Brain microvascular endothelial cell (primary cell): ENCODE results near the gene RALGAPA1.
"Not testable (repeated sequence)": the region's sequence is repeated elsewhere in the genome, so short reads cannot be mapped to it uniquely, and the experiment has no call there.

Experiments
- DNase-seq: peaks from one replicate; pipeline ENCODE4 v3.0.0-alpha.2; 2020
- H3K27ac ChIP-seq: fragments of 250-450 bp; sonication (Bioruptor Pico); 2 replicates; pipeline ENCODE4 v1.5.1; 2020; ENCODE audit warnings: mild to moderate bottlenecking, moderate library complexity
- H3K27me3 ChIP-seq: fragments of 250-450 bp; sonication (Bioruptor Pico); replicated peaks from 2 replicates; pipeline ENCODE4 v1.5.1; 2020; ENCODE audit warnings: mild to moderate bottlenecking
- H3K36me3 ChIP-seq: fragments of 250-450 bp; sonication (Bioruptor Pico); replicated peaks from 2 replicates; pipeline ENCODE4 v1.5.1; 2020; ENCODE audit warnings: mild to moderate bottlenecking
- H3K4me3 ChIP-seq: 2 replicates; pipeline ENCODE4 v1.5.1; 2011; ENCODE audit warnings: low read depth, mild to moderate bottlenecking, control low read depth, low read length, moderate library complexity
- in situ Hi-C: cut with HindIII; loops from 2 replicates; pipeline ENCODE4 v1.10.0; 2017; ENCODE audit warnings: low sequenced_read_pairs, low pct_ligation_motif_present
- TF ChIP-seq, protein P1 (sequence below): IDR thresholded peaks from 2 replicates; pipeline ENCODE4 v1.5.1; 2011; ENCODE audit warnings: low read depth, mild to moderate bottlenecking, moderate library complexity, low read length, control low read depth, inconsistent platforms; ENCODE audit errors: missing control alignments

Gene RALGAPA1

DNA sequence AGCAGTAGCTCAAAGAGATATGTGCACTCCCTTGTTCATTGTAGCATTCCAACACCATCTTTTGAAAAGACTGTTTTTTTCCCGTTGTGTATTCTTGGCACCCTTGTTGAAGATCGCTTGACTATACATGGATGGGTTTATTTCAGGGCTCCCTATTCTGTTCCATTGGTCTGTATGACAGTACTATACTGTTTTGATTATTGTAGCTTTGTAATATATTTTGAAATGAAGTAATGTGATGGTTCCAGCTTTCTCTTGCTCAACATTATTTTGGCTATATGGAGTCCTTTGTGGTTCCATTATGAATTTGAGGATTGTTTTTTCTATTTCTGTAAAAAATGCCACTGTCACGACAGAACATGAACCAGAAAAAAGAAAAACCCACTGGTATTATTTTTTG lies 42.7 kb upstream of the RALGAPA1 start:
- H3K36me3 ChIP-seq, result no peaks in the 10 kb centered on the region
- H3K27me3 ChIP-seq, result no peaks in the 10 kb centered on the region
- no peak for DNase-seq
- H3K27ac ChIP-seq, result no peak overlapping the region
- TF ChIP-seq, protein P1, sequence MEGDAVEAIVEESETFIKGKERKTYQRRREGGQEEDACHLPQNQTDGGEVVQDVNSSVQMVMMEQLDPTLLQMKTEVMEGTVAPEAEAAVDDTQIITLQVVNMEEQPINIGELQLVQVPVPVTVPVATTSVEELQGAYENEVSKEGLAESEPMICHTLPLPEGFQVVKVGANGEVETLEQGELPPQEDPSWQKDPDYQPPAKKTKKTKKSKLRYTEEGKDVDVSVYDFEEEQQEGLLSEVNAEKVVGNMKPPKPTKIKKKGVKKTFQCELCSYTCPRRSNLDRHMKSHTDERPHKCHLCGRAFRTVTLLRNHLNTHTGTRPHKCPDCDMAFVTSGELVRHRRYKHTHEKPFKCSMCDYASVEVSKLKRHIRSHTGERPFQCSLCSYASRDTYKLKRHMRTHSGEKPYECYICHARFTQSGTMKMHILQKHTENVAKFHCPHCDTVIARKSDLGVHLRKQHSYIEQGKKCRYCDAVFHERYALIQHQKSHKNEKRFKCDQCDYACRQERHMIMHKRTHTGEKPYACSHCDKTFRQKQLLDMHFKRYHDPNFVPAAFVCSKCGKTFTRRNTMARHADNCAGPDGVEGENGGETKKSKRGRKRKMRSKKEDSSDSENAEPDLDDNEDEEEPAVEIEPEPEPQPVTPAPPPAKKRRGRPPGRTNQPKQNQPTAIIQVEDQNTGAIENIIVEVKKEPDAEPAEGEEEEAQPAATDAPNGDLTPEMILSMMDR, result no peak
- H3K4me3 ChIP-seq, result no peak overlapping the region
- in situ Hi-C loops, result no loop called here

DNA sequence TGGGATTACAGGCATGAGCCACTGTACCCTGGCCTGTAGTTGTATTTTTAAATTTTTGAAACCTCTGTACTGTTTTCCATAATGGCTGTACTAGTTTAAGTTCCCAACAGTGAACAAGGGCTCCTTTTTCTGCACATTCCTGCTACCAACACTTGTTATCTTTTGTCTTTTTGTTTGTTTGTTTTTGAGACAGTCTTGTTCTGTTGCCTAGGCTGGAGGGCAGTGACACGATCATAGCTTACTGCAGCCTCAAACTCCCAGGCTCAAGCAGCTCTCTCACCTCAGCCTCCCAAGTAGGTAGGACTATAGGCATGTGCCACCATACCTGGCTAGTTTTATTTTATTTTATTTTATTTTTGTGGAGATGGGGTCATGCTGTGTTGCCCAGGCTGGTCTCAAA lies 40.0 kb upstream of the RALGAPA1 start:
- Histone ChIP-seq H3K4me3 (no peak overlapping the region), H3K27ac (no peak overlapping the region), H3K36me3 (no peaks in the 10 kb centered on the region), H3K27me3 (no peaks in the 10 kb centered on the region)
- no peak for DNase-seq
- TF ChIP-seq, protein P1, result no peak
- in situ Hi-C loops, result no loop called here

DNA sequence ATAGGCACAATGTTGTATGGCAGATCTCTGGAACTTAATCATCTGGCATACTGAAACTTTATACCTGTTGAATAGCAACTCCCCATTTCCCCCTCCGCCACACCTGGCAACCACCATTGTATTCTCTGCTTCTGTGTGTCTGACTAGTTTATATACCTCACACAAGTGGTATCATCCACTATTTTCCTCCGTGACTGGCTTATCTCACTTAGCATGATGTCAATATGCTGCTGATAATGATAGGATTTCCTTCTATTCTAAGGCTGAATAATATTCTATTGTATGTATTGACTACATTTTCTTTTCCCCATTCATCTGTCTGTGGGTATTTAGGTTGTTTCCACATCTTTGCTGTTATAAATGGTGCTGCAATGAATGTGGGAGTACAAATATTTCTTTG lies 38.5 kb upstream of the RALGAPA1 start:
- in situ Hi-C loops, result no loop called here
- H3K27me3 ChIP-seq, result no peaks in the 10 kb centered on the region
- TF ChIP-seq, protein P1, result no peak
- DNase-seq, result no peak
- no peak overlapping the region for H3K4me3 ChIP-seq
- H3K36me3 ChIP-seq, result peaks cover 5% of the 10 kb centered on the region
- H3K27ac ChIP-seq, result no peak overlapping the region

DNA sequence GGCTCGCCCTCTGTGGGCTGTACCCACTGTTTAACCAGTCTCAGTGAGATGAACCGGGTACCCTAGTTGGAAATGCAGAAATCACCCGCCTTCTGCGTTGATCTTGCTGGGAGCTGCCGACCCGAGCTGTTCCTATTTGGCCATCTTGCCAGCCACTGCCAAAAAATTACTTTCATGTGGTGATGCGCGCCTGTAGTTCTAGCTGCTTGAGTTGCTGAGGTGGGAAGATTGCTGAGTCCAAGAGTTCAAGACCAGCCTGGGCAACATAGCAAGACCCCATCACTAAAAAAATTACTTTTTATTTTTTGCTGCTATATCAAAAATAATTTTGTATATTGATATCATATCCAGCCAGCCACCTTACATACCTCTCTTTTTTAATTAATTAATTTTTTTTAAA lies 35.4 kb upstream of the RALGAPA1 start:
- Histone ChIP-seq H3K27me3 (no peaks in the 10 kb centered on the region), H3K4me3 (no peak overlapping the region), H3K36me3 (peaks cover 5% of the 10 kb centered on the region), H3K27ac (no peak overlapping the region)
- TF ChIP-seq, protein P1, result no peak
- no peak for DNase-seq
- in situ Hi-C loops, result no loop called here

DNA sequence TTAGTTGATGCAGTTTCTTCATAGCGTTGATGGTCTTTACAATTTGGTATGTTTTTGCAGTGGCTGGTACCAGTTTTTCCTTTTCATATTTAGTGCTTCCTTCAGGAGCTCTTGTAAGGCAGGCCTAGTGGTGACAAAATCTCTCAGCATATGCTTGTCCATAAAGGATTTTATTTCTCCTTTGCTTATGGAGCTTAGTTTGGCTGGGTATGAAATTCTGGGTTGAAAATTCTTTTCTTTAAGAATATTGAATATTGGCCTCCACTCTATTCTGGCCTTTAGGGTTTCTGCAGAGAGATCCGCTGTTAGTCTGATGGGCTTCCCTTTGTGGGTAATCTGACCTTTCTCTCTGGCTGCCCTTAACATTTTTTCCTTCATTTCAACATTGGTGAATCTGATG lies 33.1 kb upstream of the RALGAPA1 start:
- in situ Hi-C loops, H3K27me3 ChIP-seq, H3K36me3 ChIP-seq, H3K27ac ChIP-seq, DNase-seq, H3K4me3 ChIP-seq: not testable (repeated sequence)

DNA sequence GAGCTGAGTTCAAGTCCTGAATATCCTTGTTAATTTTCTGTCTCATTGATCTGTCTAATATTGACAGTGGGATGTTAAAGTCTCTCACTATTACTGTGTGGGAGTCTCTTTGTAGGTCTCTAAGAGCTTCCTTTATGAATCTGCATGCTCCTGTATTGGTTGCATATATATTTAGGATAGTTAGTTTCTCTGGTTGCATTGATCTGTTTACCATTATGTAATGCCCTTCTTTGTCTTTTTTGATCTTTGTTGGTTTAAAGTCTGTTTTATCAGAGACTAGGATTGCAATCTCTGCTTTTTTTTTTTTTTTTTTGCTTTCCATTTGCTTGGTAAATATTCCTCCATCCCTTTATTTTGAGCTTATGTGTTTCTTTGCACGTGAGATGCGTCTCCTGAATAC lies 32.6 kb upstream of the RALGAPA1 start:
- in situ Hi-C loops, H3K27me3 ChIP-seq, H3K27ac ChIP-seq, H3K4me3 ChIP-seq, H3K36me3 ChIP-seq, DNase-seq: not testable (repeated sequence)

DNA sequence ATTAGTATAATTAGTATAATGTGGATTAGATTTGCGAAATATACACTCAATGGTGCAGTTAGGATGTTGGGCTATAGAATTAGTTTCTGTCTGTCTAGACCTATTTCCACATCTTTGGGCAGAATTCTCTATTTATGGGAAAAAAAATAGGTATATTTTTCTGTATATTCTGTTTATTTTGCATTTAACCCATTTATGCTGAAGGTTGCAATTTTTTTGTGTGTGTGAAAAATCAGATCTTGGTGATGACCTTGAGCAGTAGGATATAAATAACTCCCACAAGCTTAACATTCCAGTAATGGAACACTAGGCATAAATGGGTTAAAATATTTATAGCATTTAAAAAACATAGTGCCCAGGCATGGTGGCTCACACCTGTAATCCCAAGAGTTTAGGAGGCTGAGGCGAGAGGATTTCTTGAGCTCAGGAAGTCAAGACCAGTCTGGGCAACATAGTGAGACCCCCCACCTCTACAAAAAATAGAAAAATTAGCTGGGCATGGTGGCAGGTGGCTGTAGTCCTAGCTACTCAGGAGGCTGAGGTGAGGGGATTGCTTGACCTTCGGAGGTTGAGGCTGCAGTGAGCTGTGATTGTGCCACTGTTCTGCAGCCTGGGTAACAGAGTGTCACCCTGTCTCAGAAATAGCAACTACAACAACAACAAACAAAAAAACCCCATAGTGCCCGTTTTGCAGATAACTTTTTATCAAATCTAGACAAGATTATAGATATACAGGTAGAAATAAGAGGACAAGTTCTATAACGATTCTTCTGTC lies 26.3 kb upstream of the RALGAPA1 start:
- no peak for DNase-seq
- H3K36me3 ChIP-seq, result peaks cover 7% of the 10 kb centered on the region
- H3K4me3 ChIP-seq, result no peak overlapping the region
- TF ChIP-seq, protein P1, result no peak
- H3K27ac ChIP-seq, result no peak overlapping the region
- H3K27me3 ChIP-seq, result no peaks in the 10 kb centered on the region
- in situ Hi-C loops, result no loop called here
